Measurements from ENCODE around the gene THBS1. TPM values are rescaled to one million over a fixed set of nuclear protein-coding genes. Genes with fewer than 3 reads are reported as not detected.

THBS1 gene
- total RNA-seq, 1 experiment from 2014 or later, result 305 TPM

DNA sequence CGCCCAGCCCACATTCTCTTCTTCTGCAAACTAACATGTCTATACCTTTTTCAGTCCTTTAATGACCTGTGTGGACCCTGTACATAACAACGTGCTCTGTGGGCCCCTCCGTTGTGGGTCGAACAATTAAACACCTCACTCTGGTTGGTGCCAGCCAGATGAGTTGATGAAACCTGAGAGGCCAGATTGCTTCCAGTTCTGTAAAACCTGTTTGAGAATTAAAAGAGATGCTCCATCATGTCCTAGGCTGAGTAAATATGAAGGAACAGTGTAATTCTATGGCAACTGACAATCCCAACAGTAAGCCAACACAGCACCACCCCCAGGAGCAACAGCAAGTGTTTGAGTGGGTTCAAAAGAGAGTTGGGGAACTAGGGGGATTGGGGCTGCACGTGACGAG, 5.7 kb upstream of the THBS1 start:
- TF ChIP-seq EZH2phosphoT487 (IDR thresholded peaks at IDR 0.05; ENCODE audit: borderline replicate concordance, low read length) (no peak), EZH2 (IDR thresholded peaks at IDR 0.05; ENCODE audit: low read length, unreplicated experiment) (no peak), CTCF (conservative IDR thresholded peaks at IDR 0.05; ENCODE audit: low read depth, low read length) (no peak)
- ChIA-PET CTCF (no interaction called here), POLR2A (ENCODE audit: unreplicated experiment) (no interaction called here)
- DNase-seq, result no peak
- no peaks in the 10 kb centered on the region for H3K79me2 ChIP-seq (ENCODE audit: low read length)
- no peaks in the 10 kb centered on the region for H3K9me3 ChIP-seq (ENCODE audit: low read length)
- H3K4me2 ChIP-seq (ENCODE audit: low read length), result no peak overlapping the region
- peaks cover 12% of the 10 kb centered on the region for H3K4me1 ChIP-seq (ENCODE audit: insufficient read depth, low read length)
- no peaks in the 10 kb centered on the region for H3K9me2 ChIP-seq (replicated peaks; ENCODE audit: low read length)
- intact Hi-C loops (cut with micrococcal nuclease), result loop anchor here (10.0 kb wide), 1 partner anchor 170 kb away; no protein-coding TSS in a partner anchor
- no peak overlapping the region for H2AFZ ChIP-seq (ENCODE audit: low read length)
- no peak for ATAC-seq
- no peak overlapping the region for H3K4me3 ChIP-seq (ENCODE audit: low read length)
- H3K27me3 ChIP-seq (ENCODE audit: low read length), result no peaks in the 10 kb centered on the region
- H3K36me3 ChIP-seq (ENCODE audit: low read depth, low read length), result no peaks in the 10 kb centered on the region
- H3F3A ChIP-seq (ENCODE audit: low read length, unreplicated experiment), result no peaks in the 10 kb centered on the region
- BruUV-seq (replicated peaks), result no TSS peak
- H3K27ac ChIP-seq (ENCODE audit: low read length), result no peak overlapping the region
- H4K20me1 ChIP-seq (ENCODE audit: low read length), result no peaks in the 10 kb centered on the region
- H3K9ac ChIP-seq (ENCODE audit: low read length), result no peak overlapping the region

GRCh38 chr15:39578851-39579486, 1.9 kb upstream of the THBS1 start:
- ATAC-seq (no peak), DNase-seq (no peak)
- Histone ChIP-seq H3K27me3 (ENCODE audit: low read length) (no peaks in the 10 kb centered on the region), H3K27ac (ENCODE audit: low read length) (peak overlapping the region; percentile 93), H3K36me3 (ENCODE audit: low read depth, low read length) (peaks cover 20% of the 10 kb centered on the region), H3K9me3 (ENCODE audit: low read length) (no peaks in the 10 kb centered on the region), H3K4me2 (ENCODE audit: low read length) (peak overlapping the region; percentile 100), H3K4me3 (ENCODE audit: low read length) (peak overlapping the region; percentile 87), H3F3A (ENCODE audit: low read length, unreplicated experiment) (peaks cover 4% of the 10 kb centered on the region), H2AFZ (ENCODE audit: low read length) (peak overlapping the region; percentile 91), H3K9me2 (replicated peaks; ENCODE audit: low read length) (no peaks in the 10 kb centered on the region), H3K4me1 (ENCODE audit: insufficient read depth, low read length) (peaks cover 34% of the 10 kb centered on the region), H3K79me2 (ENCODE audit: low read length) (peaks cover 31% of the 10 kb centered on the region), H3K9ac (ENCODE audit: low read length) (peak overlapping the region; percentile 87), H4K20me1 (ENCODE audit: low read length) (peaks cover 27% of the 10 kb centered on the region)
- ChIA-PET CTCF (interaction anchor here (0.5 to 0.6 kb wide), 3 partner anchors 116 to 675 kb away, joined by 3 to 4 read pairs (median 3); no protein-coding TSS in a partner anchor), POLR2A (ENCODE audit: unreplicated experiment) (interaction anchor here (1.1 kb wide), 1 partner anchor 454 kb away, joined by 8 read pairs; no protein-coding TSS in a partner anchor)
- TF ChIP-seq EZH2 (IDR thresholded peaks at IDR 0.05; ENCODE audit: low read length, unreplicated experiment), result no peak
- TF ChIP-seq CTCF (conservative IDR thresholded peaks at IDR 0.05; ENCODE audit: low read depth, low read length), result no peak
- no peak for TF ChIP-seq EZH2phosphoT487 (IDR thresholded peaks at IDR 0.05; ENCODE audit: borderline replicate concordance, low read length)
- no TSS peak for BruUV-seq (replicated peaks)
- intact Hi-C loops (cut with micrococcal nuclease), result loop anchor here (1.0 to 10.0 kb wide), 3 partner anchors 124 to 174 kb away; no protein-coding TSS in a partner anchor

Data from PC-3 (cell line).